Stomach (tissue), 9 donors: ENCODE data around the gene POLE2. TPM values are rescaled to one million over a fixed set of nuclear protein-coding genes. Genes with fewer than 3 reads are reported as not detected.
A peak's percentile ranks its signal among the peaks of the same experiment; 100 is the strongest.

Experiments used
- DNase-seq, 2 donors: peaks; one replicate each; pipeline versions ENCODE4 v3.0.0 to v3.0.0-alpha.2; 2013 to 2019
- H3K27ac ChIP-seq, 5 donors: fragments of 200-600 bp in 4 of 5; sonication (generic) in 4 of 5; one replicate each; pipeline ENCODE4 v1.5.1; 2013 to 2019; ENCODE audit warnings: mild to moderate bottlenecking in 1 of 5, moderate library complexity in 1 of 5
- H3K27me3 ChIP-seq, 3 donors: fragments of 200-600 bp; sonication (generic); one replicate each; pipeline ENCODE4 v1.5.1; 2017 to 2019; ENCODE audit warnings: mixed run types in 1 of 3
- H3K36me3 ChIP-seq, 4 donors: fragments of 200-600 bp; sonication (generic); 1 replicate in 3 of 4; 2 replicates in 1 of 4; pipeline ENCODE4 v1.5.1; 2016 to 2019
- H3K4me1 ChIP-seq, 4 donors: fragments of 200-600 bp; sonication (generic); one replicate each; pipeline ENCODE4 v1.5.1; 2016 to 2019
- H3K4me3 ChIP-seq, 4 donors: fragments of 200-600 bp; sonication (generic) in 3 of 4; one replicate each; pipeline ENCODE4 v1.5.1; 2016 to 2019; ENCODE audit warnings: mild to moderate bottlenecking in 1 of 4
- H3K9me3 ChIP-seq, 4 donors: fragments of 200-600 bp; sonication (generic); one replicate each; pipeline ENCODE4 v1.5.1; 2016 to 2019
- EP300 ChIP-seq: sonication (generic); formaldehyde crosslinking; IDR thresholded peaks from one replicate; pipeline ENCODE4 v1.6.1; 2017; ENCODE audit warnings: antibody characterized with exemption
- POLR2A ChIP-seq, 4 donors: fragments of 450-650 bp; IDR thresholded peaks; one replicate each; pipeline ENCODE4 v1.6.1; 2016; ENCODE audit warnings: antibody characterized with exemption in 4 of 4, control low read depth in 2 of 4, mild to moderate bottlenecking in 1 of 4, moderate library complexity in 1 of 4
- POLR2AphosphoS5 ChIP-seq, 3 donors: sonication (generic); formaldehyde crosslinking; IDR thresholded peaks; one replicate each; pipeline ENCODE4 v1.6.1; 2016; ENCODE audit warnings: antibody characterized with exemption in 3 of 3
- WGBS, 5 donors: extraction: QIAGEN DNeasy Blood & Tissue Kit in 3 of 5; methylation state at CpG; one replicate each; pipeline versions ENCODE4 v1.1.5 to v1.1.7; 2013 to 2018; 5-methylcytosine and 5-hydroxymethylcytosine counted together
- intact Hi-C: fragments of 100-400 bp; cut with DNase I; formaldehyde crosslinking; loops from one replicate; pipeline ENCODE4 v1.15.1; 2023; ENCODE audit warnings: low total_unique reads
- polyA plus RNA-seq, 3 donors: library from polyadenylated mRNA; stranded (reverse); fragments of 200-250 nt; gene quantifications; one replicate each; pipeline ENCODE4 v1.2.3, GENCODE V29; 2013
- total RNA-seq, 5 donors: library from RNA; depleted of rRNA; stranded (reverse); fragments of >200 nt; gene quantifications; one replicate each; pipeline versions ENCODE4 v1.1.0 to v1.2.3, GENCODE V29; 2014 to 2016
- TF ChIP-seq, protein P1 (sequence below), 7 experiments: fragments of 450-650 bp in 4 of 7; fragments of 200-600 bp in 3 of 7; sonication (generic) in 3 of 7; IDR thresholded peaks; one replicate each; pipeline ENCODE4 v1.5.1; 2016 to 2019; ENCODE audit warnings: antibody characterized with exemption in 7 of 7, control low read depth in 2 of 7, mild to moderate bottlenecking in 1 of 7
- donor health status: healthy with polysubstance abuse.
- donor health status: Bipolar disorder and iron deficiency.
- donor health status: healthy.

The POLE2 gene
- total and polyA plus RNA-seq, 8 donors = 1.8 to 17.1 (median 5.2) TPM; not detected in 1

- Histone ChIP-seq H3K9me3 (no peaks in the 10 kb centered on the region), H3K36me3 (no peaks in the 10 kb centered on the region), H3K27me3 (no peaks in the 10 kb centered on the region), H3K4me3 (peak within 1 kb of the TSS; percentile 66 to 72 (median 68)), H3K27ac (peak within 1 kb of the TSS; percentile 87 to 98 (median 96)), H3K4me1 (peaks cover 11 to 45% (median 28%) of the 10 kb centered on the region in 4 donors)
- TF ChIP-seq POLR2A (IDR thresholded peaks at IDR 0.05) (peak in 2 of 4 donors; percentile 53 to 73), EP300 (no peak), POLR2AphosphoS5 (IDR thresholded peaks at IDR 0.05) (peak; percentile 99)
- TF ChIP-seq, protein P1, sequence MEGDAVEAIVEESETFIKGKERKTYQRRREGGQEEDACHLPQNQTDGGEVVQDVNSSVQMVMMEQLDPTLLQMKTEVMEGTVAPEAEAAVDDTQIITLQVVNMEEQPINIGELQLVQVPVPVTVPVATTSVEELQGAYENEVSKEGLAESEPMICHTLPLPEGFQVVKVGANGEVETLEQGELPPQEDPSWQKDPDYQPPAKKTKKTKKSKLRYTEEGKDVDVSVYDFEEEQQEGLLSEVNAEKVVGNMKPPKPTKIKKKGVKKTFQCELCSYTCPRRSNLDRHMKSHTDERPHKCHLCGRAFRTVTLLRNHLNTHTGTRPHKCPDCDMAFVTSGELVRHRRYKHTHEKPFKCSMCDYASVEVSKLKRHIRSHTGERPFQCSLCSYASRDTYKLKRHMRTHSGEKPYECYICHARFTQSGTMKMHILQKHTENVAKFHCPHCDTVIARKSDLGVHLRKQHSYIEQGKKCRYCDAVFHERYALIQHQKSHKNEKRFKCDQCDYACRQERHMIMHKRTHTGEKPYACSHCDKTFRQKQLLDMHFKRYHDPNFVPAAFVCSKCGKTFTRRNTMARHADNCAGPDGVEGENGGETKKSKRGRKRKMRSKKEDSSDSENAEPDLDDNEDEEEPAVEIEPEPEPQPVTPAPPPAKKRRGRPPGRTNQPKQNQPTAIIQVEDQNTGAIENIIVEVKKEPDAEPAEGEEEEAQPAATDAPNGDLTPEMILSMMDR (IDR thresholded peaks at IDR 0.05) = no peak
- 0 to 1% (median 1%) methylated on average over 53 to 88 of the region's 88 CpGs for WGBS, 5 donors
- intact Hi-C loops = no loop called here
- DNase-seq = peak; percentile 84 to 96
Measured at GRCh38 chr14:49692811-49693734, 5.1 kb upstream of the POLE2 start, which contains the start of gene KLHDC1. Gene KLHDC1 (plus strand): TSS chr14:49693120. CDS start chr14:49693195, 75 bp downstream.

GRCh38 chr14:49692193-49692757, 4.3 kb upstream of the POLE2 start:
- TF ChIP-seq EP300 (no peak), POLR2A (IDR thresholded peaks at IDR 0.05) (no peak), POLR2AphosphoS5 (IDR thresholded peaks at IDR 0.05) (no peak)
- TF ChIP-seq, protein P1 (IDR thresholded peaks at IDR 0.05) = no peak
- H3K4me1 ChIP-seq = peaks cover 18 to 50% (median 33%) of the 10 kb centered on the region in 4 donors
- peak in 1 of 2 donors; percentile 13 for DNase-seq
- H3K4me3 ChIP-seq = peak overlapping the region; percentile 66 to 72 (median 68)
- no peaks in the 10 kb centered on the region for H3K27me3 ChIP-seq
- H3K9me3 ChIP-seq = no peaks in the 10 kb centered on the region
- intact Hi-C loops = no loop called here
- H3K27ac ChIP-seq = peak overlapping the region in 4 of 5 donors; percentile 95 to 98 (median 96)
- no peaks in the 10 kb centered on the region for H3K36me3 ChIP-seq
- WGBS, 5 donors = 27 to 41% (median 38%) methylated on average over 6 of the region's 6 CpGs

DNA sequence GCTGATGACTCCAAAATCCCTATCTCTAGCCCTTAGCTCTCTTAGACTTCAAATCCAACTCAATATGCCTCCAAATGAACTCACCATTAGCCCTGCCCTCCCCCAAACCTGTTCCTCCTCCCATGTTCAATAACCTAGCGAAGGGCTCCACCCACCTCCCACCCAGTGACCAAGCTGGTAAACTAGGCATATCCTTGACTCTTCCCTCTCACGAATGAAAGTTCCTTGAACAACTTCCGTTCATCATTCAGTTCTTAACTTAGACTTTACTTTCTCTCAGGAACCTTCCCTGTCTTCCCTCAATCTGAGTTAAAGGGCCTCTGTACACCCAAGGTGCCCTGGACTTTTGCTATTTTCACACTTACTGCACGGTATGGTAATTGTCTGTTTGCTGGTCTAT, 3.0 kb upstream of the POLE2 start:
- Histone ChIP-seq H3K4me3 (no peak overlapping the region), H3K4me1 (peaks cover 19 to 51% (median 36%) of the 10 kb centered on the region in 4 donors), H3K27me3 (no peaks in the 10 kb centered on the region), H3K9me3 (no peaks in the 10 kb centered on the region), H3K27ac (peak overlapping the region in 1 of 5 donors; percentile 96), H3K36me3 (no peaks in the 10 kb centered on the region)
- 67 to 77% (median 70%) methylated on average over 4 of the region's 4 CpGs for WGBS, 5 donors
- peak in 1 of 2 donors; percentile 11 for DNase-seq
- no peak for TF ChIP-seq POLR2AphosphoS5 (IDR thresholded peaks at IDR 0.05)
- no peak for TF ChIP-seq EP300
- no peak for TF ChIP-seq POLR2A (IDR thresholded peaks at IDR 0.05)
- TF ChIP-seq, protein P1 (IDR thresholded peaks at IDR 0.05) = no peak
- intact Hi-C loops = no loop called here

DNA sequence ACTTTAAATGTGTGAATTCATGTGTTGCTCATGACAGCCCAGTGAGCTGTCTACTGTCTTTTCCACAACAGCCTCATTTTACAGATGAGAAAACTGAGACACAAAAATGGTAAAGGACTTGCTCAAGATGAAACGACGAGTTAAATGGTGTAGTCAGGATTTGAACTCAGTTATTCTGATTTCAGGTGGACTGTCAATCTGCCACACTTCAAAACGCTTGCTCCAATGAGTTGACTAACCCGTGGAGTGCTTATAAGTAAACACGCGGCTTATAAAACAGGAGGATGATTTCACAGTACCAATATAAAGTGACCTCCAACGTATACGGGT, 652 bp upstream of the POLE2 start:
- DNase-seq = no peak
- peak overlapping the region in 4 of 5 donors; percentile 76 to 87 (median 84) for H3K27ac ChIP-seq

More for the DNA sequence above, 652 bp upstream of the POLE2 start:
- Histone ChIP-seq H3K27me3 (no peaks in the 10 kb centered on the region), H3K4me1 (peaks cover 14 to 34% (median 25%) of the 10 kb centered on the region in 4 donors), H3K36me3 (no peaks in the 10 kb centered on the region), H3K9me3 (no peaks in the 10 kb centered on the region), H3K4me3 (peak overlapping the region; percentile 70 to 90 (median 80))
- intact Hi-C loops = no loop called here
- WGBS, 5 donors = 87 to 93% (median 91%) methylated on average over 8 of the region's 8 CpGs
- TF ChIP-seq, protein P1 (IDR thresholded peaks at IDR 0.05) = no peak
- TF ChIP-seq POLR2A (IDR thresholded peaks at IDR 0.05) = no peak
- TF ChIP-seq POLR2AphosphoS5 (IDR thresholded peaks at IDR 0.05) = no peak
- no peak for TF ChIP-seq EP300
